Hematopoietic multipotent progenitor cell (in vitro differentiated cells): ENCODE data around the gene NGF. TPM values are rescaled to one million over a fixed set of nuclear protein-coding genes. Genes with fewer than 3 reads are reported as not detected.

Experiments
- DNase-seq, 3 donors: peaks; one replicate each; pipeline ENCODE4 v3.0.0-alpha.2; 2011 to 2015; ENCODE audit warnings: low read depth in 2 of 3, low spot score in 2 of 3
- total RNA-seq: library from RNA; depleted of rRNA; stranded (reverse); fragments of >200 nt; gene quantifications from one replicate; pipeline ENCODE4 v1.2.3, GENCODE V29; 2012

NGF gene
- total RNA-seq, 1 donor = not detected

GRCh38 chr1:115241309-115241708 is 96.7 kb downstream of the NGF start:
- DNase-seq = no peak

- no peak for DNase-seq
Observed at GRCh38 chr1:115240297-115240696, 97.8 kb downstream of the NGF start.

GRCh38 chr1:115239426-115239825 is 98.6 kb downstream of the NGF start:
- no peak for DNase-seq

- no peak for DNase-seq
Observed at GRCh38 chr1:115239148-115239422, 99.0 kb downstream of the NGF start.

- no peak for DNase-seq
Observed at GRCh38 chr1:115238336-115239147, 99.5 kb downstream of the NGF start.

- DNase-seq = no peak
Observed at GRCh38 chr1:115237507-115237906, 100.5 kb downstream of the NGF start.

GRCh38 chr1:115237023-115237422 is 101.0 kb downstream of the NGF start:
- DNase-seq = no peak

Other genes with a start within 250 kb of the NGF start
- 71.4 TPM for gene TSPAN2, start 248.7 kb downstream of the NGF start, total RNA-seq